Panc1 (cell line): ENCODE data around the gene LRRC74B.

Experiments
- POLR2AphosphoS5 ChIP-seq: IDR thresholded peaks from 2 replicates; pipeline ENCODE4 v1.6.1; 2012; ENCODE audit warnings: mild to moderate bottlenecking, low read depth, low read length, moderate library complexity
- TF ChIP-seq, protein P1 (sequence below): fragments of 450-650 bp; IDR thresholded peaks from 2 replicates; pipeline ENCODE4 v1.5.1; 2017; ENCODE audit warnings: mild to moderate bottlenecking

DNA sequence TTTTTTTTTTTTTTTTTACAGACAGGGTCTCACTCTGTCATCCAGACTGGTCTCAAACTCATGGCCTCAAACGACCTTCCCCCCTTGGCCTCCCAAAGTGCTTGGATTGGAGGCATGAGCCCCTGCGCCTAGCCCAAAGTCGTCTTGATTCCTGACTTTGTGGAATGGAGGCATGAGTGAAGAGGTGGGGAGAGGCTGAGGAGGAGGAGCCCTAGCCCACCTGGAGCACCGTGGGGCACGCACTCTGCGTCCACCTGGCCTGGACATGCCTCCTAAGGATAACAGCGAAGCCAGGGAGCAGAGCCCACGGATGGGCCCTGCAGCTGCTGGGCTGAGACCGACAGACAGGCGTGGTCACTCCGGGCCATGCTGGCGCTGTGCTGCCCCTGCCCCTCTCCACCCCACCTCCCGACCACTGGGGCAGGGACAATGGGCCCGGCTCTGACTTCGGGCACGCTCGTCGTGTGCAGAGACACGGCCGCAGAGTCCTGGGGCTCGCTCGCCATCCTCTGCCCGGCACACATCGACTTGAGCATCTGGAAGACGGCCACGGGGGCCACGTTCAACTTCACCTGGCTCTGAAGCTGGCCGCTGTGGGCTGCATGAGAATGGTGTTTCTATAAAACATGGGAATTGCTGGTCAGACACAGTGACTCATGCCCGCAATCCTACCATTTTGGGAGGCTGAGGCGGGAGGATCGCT, 34.8 kb downstream of the LRRC74B start:
- TF ChIP-seq, protein P1, sequence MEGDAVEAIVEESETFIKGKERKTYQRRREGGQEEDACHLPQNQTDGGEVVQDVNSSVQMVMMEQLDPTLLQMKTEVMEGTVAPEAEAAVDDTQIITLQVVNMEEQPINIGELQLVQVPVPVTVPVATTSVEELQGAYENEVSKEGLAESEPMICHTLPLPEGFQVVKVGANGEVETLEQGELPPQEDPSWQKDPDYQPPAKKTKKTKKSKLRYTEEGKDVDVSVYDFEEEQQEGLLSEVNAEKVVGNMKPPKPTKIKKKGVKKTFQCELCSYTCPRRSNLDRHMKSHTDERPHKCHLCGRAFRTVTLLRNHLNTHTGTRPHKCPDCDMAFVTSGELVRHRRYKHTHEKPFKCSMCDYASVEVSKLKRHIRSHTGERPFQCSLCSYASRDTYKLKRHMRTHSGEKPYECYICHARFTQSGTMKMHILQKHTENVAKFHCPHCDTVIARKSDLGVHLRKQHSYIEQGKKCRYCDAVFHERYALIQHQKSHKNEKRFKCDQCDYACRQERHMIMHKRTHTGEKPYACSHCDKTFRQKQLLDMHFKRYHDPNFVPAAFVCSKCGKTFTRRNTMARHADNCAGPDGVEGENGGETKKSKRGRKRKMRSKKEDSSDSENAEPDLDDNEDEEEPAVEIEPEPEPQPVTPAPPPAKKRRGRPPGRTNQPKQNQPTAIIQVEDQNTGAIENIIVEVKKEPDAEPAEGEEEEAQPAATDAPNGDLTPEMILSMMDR: no peak
- no peak for TF ChIP-seq POLR2AphosphoS5
